ENCODE data around the gene ADH5.

Gene ADH5

DNA sequence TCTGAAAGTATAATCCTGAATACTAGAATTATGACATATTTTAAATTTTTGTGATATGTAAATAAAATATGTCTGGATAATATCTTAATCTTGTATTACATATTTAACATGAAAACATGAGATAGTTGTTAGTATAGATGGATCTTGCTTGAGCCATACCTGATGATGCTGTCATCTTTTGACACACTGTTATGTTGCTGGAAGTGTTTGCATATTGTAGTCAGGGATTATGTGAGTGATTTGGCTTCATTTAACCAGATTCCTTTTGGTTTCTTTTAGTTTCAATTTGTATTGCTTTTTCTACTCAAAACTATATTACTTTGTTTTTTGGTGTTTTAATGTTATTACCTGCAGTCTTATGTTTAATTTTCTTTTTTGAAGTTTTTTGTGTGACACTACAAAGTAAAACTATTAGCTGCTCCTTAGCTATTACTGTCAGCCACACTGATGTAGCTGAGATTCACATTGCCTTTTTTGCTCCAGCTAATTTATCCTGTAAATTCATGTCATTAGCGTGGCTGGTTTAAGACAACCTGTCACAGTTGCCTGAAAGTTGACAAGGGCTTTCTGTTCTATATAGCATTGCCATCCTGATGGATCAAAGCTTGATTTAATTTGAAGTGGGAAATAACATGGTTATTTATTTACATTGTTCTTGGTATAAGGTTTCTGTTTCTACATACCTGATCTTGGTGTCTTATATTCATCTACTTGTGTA lies 59.4 kb downstream of the ADH5 start:
- DNase-seq (ENCODE audit: low spot score), result no peak

GRCh38 chr4:99028187-99028586 lies 60.4 kb downstream of the ADH5 start:
- DNase-seq (ENCODE audit: low spot score), result no peak

DNA sequence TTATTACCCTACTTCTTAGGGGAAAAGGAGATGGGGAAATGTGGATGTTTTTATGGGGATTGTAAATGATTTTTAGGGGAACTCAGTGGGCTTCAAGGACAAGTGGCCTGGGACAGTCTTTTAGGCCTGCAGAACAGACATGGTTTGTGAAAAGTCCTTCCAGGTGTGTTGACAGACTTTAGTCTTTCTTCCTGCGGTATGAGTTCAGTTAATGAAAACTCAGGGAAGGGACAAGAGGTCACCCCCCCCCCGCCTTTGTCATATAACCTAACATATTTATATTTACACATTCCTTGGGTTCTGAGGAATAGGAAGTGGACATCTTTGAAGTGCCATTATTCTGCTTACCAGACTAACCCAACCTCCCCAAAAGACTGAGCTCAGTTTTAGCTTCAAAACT lies 61.3 kb downstream of the ADH5 start:
- no peak for DNase-seq (ENCODE audit: low spot score)

- DNase-seq (ENCODE audit: low spot score), result no peak
Measured at GRCh38 chr4:99025506-99025905, 63.1 kb downstream of the ADH5 start.

- DNase-seq (ENCODE audit: low spot score), result peak; percentile 11
Measured at GRCh38 chr4:99024481-99025275, 63.9 kb downstream of the ADH5 start.

DNA sequence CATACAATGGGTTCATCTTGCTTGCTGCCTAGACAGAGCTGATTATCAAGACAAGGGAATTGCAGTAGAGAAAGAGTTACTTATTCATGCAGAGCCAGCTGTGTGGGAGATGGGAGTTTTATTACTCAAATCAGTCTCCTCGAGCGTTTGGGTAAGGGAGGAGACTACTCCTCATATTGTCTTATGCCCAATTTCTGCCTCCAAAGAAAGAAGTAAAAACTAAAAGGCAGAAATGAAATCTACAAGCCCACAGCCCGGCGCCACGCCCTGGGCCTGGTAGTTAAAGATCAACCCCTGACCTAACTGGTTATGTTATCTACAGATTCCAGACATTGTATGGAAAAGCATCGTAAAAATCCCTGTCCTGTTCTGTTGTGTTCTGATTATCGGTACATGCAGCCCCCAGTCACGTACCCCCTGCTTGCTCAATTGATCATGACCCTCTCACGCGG lies 64.8 kb downstream of the ADH5 start:
- DNase-seq (ENCODE audit: low spot score), result peak; percentile 11

GRCh38 chr4:99022566-99022965 lies 66.0 kb downstream of the ADH5 start:
- DNase-seq (ENCODE audit: low spot score), result no peak

DNA sequence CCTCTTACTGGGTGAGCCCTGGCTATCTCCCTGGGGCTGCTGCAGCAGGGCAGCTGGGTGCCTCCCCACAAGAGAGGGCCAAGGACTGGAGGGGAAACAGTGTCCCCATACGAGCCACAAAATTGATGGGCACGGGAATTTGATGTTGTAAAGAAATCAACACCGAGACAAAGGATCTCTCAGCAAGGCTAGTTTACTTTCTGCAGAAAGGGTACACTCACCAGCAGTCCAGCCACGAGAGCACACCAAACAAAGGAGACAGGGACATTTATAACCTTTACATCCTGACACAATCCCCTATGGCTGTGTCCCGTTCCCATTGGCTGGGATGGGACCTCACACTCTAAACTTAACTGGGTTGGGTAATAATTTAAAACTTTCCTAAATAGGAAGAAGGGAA lies 67.2 kb downstream of the ADH5 start:
- DNase-seq (ENCODE audit: low spot score), result no peak
